Sigmoid colon (tissue), 4 donors: ENCODE measurements around the gene SPC25.

ENCODE experiments used
- EP300 ChIP-seq, 4 donors: sonication (generic); formaldehyde crosslinking; IDR thresholded peaks; one replicate each; pipeline ENCODE4 v1.6.1; 2017; ENCODE audit warnings: antibody characterized with exemption in 4 of 4
- POLR2A ChIP-seq, 2 donors: fragments of 450-650 bp; IDR thresholded peaks; one replicate each; pipeline ENCODE4 v1.6.1; 2016; ENCODE audit warnings: antibody characterized with exemption in 2 of 2, mild to moderate bottlenecking in 2 of 2, moderate library complexity in 2 of 2
- POLR2AphosphoS5 ChIP-seq, 4 donors: sonication (generic); formaldehyde crosslinking; IDR thresholded peaks; one replicate each; pipeline ENCODE4 v1.6.1; 2017; ENCODE audit warnings: antibody characterized with exemption in 4 of 4
- TF ChIP-seq, protein P1 (sequence below), 4 experiments: fragments of 450-650 bp in 3 of 4; fragments of 200-600 bp in 1 of 4; IDR thresholded peaks; one replicate each; pipeline ENCODE4 v1.5.1; 2016 to 2019; ENCODE audit warnings: antibody characterized with exemption in 4 of 4, mild to moderate bottlenecking in 3 of 4, moderate library complexity in 2 of 4

DNA sequence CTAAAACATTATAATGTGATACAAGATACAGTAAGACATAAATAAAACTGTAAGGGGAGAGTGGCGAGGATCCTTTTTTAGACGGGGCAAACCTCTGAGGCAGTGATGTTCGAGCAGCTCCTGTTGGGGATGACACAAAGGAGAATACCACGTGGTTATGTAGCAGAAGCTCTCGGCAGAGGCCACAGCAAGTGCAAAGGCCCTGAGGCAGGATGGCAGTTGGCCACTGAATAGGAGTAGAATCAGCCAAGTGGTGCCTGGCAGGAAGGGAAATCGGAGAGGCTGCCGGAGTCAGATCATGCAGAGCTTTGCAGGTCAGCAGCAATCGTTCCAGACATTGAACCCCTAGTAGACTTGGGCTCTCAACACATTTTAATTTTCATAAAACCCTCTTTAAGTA is 68.7 kb downstream of the SPC25 start:
- TF ChIP-seq, protein P1, sequence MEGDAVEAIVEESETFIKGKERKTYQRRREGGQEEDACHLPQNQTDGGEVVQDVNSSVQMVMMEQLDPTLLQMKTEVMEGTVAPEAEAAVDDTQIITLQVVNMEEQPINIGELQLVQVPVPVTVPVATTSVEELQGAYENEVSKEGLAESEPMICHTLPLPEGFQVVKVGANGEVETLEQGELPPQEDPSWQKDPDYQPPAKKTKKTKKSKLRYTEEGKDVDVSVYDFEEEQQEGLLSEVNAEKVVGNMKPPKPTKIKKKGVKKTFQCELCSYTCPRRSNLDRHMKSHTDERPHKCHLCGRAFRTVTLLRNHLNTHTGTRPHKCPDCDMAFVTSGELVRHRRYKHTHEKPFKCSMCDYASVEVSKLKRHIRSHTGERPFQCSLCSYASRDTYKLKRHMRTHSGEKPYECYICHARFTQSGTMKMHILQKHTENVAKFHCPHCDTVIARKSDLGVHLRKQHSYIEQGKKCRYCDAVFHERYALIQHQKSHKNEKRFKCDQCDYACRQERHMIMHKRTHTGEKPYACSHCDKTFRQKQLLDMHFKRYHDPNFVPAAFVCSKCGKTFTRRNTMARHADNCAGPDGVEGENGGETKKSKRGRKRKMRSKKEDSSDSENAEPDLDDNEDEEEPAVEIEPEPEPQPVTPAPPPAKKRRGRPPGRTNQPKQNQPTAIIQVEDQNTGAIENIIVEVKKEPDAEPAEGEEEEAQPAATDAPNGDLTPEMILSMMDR (IDR thresholded peaks at IDR 0.05), result no peak
- TF ChIP-seq POLR2AphosphoS5 (IDR thresholded peaks at IDR 0.05) (no peak), POLR2A (IDR thresholded peaks at IDR 0.05) (no peak), EP300 (IDR thresholded peaks at IDR 0.05) (no peak)
